ENCODE data around the gene SFN.
"Not testable (repeated sequence)": the region's sequence is repeated elsewhere in the genome, so short reads cannot be mapped to it uniquely, and the experiment has no call there.

The SFN gene

GRCh38 chr1:26862781-26863684 lies at the start of gene SFN:
SFN (plus strand) TSS chr1:26863149; CDS start chr1:26863213, 64 bp downstream.
- DNase-seq (ENCODE audit: low read depth) = no peak

GRCh38 chr1:26814377-26814776 lies 48.6 kb upstream of the SFN start:
- DNase-seq (ENCODE audit: low read depth) = no peak

GRCh38 chr1:26814893-26815292 lies 48.1 kb upstream of the SFN start:
- no peak for DNase-seq (ENCODE audit: low read depth)

GRCh38 chr1:26820784-26821269 lies 42.1 kb upstream of the SFN start:
- no peak for DNase-seq (ENCODE audit: low read depth)

GRCh38 chr1:26822737-26823395 lies 40.1 kb upstream of the SFN start:
- DNase-seq (ENCODE audit: low read depth) = no peak

- DNase-seq (ENCODE audit: low read depth) = no peak
Measured at GRCh38 chr1:26824731-26825130, 38.2 kb upstream of the SFN start.

GRCh38 chr1:26826261-26827105 lies 36.5 kb upstream of the SFN start, which contains the start of gene ZDHHC18:
ZDHHC18 (plus strand) TSS chr1:26826688; CDS start chr1:26826805, 117 bp downstream.
- no peak for DNase-seq (ENCODE audit: low read depth)

- DNase-seq (ENCODE audit: low read depth) = no peak
Measured at GRCh38 chr1:26827106-26827604, 35.8 kb upstream of the SFN start.

- no peak for DNase-seq (ENCODE audit: low read depth)
Measured at GRCh38 chr1:26827663-26828062, 35.3 kb upstream of the SFN start.

GRCh38 chr1:26828411-26828991 lies 34.4 kb upstream of the SFN start:
- no peak for DNase-seq (ENCODE audit: low read depth)

- no peak for DNase-seq (ENCODE audit: low read depth)
Measured at GRCh38 chr1:26829184-26829911, 33.6 kb upstream of the SFN start.

- DNase-seq (ENCODE audit: low read depth) = no peak
Measured at GRCh38 chr1:26831059-26831458, 31.9 kb upstream of the SFN start.

- DNase-seq (ENCODE audit: low read depth) = no peak
Measured at GRCh38 chr1:26831546-26832248, 31.3 kb upstream of the SFN start.

GRCh38 chr1:26832249-26832960 lies 30.5 kb upstream of the SFN start:
- no peak for DNase-seq (ENCODE audit: low read depth)

- peak; percentile 48 for DNase-seq (ENCODE audit: low read depth)
Measured at GRCh38 chr1:26833432-26834405, 29.2 kb upstream of the SFN start.

GRCh38 chr1:26837665-26838064 lies 25.3 kb upstream of the SFN start:
- not testable (repeated sequence) for DNase-seq (ENCODE audit: low read depth)

GRCh38 chr1:26838474-26839338 lies 24.2 kb upstream of the SFN start:
- DNase-seq (ENCODE audit: low read depth) = no peak

All from CMK (cell line).